ENCODE measurements around the gene YBX1.

YBX1 gene

DNA sequence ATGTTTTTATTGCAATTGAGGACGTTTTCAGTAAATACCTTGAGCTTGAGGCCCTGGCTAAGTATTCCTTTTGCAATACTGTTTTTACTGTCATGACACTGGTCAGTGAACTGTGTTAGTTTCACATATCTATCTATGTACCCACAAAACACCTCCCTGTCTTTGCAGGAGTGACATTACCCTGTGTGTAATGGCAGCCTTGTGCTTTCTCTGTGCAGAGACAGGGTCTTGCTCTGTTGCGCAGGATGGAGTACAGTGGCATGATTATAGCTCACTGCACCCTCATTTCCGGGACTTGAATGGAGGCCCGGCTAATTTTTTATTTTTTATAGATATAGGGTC is 8.9 kb downstream of the YBX1 start:
- Histone ChIP-seq H3K36me3 (peaks cover 78% of the 10 kb centered on the region), H3K4me3 (ENCODE audit: low read depth, low read length) (no peak overlapping the region)

DNA sequence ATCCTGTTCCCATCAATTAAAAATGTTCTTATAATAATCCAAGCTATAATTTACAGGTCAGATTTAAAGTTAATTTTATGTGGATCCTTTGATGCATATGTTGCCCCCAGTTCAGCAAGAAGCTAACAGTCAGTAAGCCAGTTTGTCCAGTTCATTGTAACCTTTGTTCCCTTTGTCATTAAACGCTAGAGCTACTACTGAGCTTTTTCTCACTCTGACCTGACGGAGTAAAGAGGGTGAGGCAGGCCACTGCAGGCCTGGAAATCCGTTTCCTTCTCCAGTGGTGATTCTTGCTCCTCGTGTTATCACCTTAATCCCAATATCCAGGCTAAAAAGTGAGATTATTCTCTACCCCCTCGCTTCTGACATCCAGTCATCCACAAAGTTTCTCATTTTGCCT is 10.2 kb downstream of the YBX1 start:
- Histone ChIP-seq H3K27me3 (ENCODE audit: insufficient read depth, low read depth, severe bottlenecking) (no peaks in the 10 kb centered on the region), H3K9me3 (ENCODE audit: severe bottlenecking) (no peaks in the 10 kb centered on the region), H3K27ac (no peak overlapping the region), H3K36me3 (peaks cover 78% of the 10 kb centered on the region), H3K4me3 (ENCODE audit: low read depth, low read length) (no peak overlapping the region)
- DNase-seq, result no peak
- TF ChIP-seq, protein P1, sequence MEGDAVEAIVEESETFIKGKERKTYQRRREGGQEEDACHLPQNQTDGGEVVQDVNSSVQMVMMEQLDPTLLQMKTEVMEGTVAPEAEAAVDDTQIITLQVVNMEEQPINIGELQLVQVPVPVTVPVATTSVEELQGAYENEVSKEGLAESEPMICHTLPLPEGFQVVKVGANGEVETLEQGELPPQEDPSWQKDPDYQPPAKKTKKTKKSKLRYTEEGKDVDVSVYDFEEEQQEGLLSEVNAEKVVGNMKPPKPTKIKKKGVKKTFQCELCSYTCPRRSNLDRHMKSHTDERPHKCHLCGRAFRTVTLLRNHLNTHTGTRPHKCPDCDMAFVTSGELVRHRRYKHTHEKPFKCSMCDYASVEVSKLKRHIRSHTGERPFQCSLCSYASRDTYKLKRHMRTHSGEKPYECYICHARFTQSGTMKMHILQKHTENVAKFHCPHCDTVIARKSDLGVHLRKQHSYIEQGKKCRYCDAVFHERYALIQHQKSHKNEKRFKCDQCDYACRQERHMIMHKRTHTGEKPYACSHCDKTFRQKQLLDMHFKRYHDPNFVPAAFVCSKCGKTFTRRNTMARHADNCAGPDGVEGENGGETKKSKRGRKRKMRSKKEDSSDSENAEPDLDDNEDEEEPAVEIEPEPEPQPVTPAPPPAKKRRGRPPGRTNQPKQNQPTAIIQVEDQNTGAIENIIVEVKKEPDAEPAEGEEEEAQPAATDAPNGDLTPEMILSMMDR (IDR thresholded peaks at IDR 0.05; ENCODE audit: low read depth, low read length), result no peak

More for the DNA sequence above, 8.9 kb downstream of the YBX1 start:
- no peak for DNase-seq
- no peak overlapping the region for H3K27ac ChIP-seq
- TF ChIP-seq, protein P1 (IDR thresholded peaks at IDR 0.05; ENCODE audit: low read depth, low read length), result no peak
- no peaks in the 10 kb centered on the region for H3K9me3 ChIP-seq (ENCODE audit: severe bottlenecking)
- H3K27me3 ChIP-seq (ENCODE audit: insufficient read depth, low read depth, severe bottlenecking), result no peaks in the 10 kb centered on the region

DNA sequence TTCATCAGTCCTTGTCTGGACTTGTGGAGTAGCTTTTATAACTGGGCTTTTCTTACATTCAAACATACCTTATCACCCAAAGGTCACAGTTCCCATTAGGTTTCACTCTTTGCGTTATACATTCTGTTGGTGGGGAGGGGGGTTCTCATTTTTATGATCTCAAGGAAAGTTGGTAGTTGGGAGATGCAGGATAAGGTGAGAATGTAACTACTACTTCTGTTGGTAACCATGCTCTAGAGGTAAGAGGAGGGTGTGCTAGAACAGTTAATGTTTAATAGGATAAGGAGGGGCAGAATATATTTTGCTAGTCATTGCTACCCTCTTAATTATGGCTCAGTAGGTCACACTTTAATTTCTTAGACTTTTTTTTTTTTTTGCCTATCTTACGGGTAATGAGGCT is 10.7 kb downstream of the YBX1 start:
- TF ChIP-seq, protein P1 (IDR thresholded peaks at IDR 0.05; ENCODE audit: low read depth, low read length), result no peak
- Histone ChIP-seq H3K36me3 (peaks cover 78% of the 10 kb centered on the region), H3K27ac (no peak overlapping the region)

DNA sequence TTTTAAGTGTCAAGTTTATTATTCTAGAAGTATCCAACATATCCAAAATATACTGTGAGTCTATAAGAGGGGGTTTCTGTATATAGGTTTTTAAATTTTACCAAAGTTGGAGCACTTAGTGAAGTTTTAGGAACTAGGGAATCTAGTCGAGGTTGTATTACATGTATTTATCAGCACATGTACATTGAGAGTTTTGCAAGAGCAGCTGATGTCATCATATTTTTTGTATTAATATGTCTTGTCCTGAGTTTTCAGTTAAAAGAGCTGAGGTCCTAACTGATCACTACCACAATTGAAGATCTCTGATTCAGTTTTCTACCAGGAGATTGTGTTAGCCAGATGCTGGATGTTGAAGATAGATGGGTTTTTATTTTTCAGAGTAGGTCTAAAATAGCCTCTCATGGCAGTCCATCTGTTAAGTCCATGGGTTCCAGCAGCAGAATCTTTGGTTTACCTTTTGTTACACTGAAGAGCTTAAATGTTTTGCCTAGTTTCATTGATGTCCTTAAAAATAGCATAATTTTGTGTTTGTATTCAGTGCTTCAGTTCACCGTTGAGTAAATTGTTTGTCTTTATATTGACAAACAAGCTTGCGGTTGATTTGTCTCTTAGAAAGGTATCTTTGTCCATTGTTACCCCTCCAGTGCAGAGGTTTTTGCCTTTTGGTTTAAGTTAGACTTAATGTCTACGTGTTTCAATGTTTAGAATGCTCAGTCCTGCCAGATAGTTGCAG is 16.0 kb downstream of the YBX1 start:
- Histone ChIP-seq H3K36me3 (peaks cover 100% of the 10 kb centered on the region), H3K4me3 (ENCODE audit: low read depth, low read length) (no peak overlapping the region), H3K27ac (no peak overlapping the region; the same call in 1 of the 2 replicates), H3K9me3 (ENCODE audit: severe bottlenecking) (no peaks in the 10 kb centered on the region), H3K27me3 (ENCODE audit: insufficient read depth, low read depth, severe bottlenecking) (no peaks in the 10 kb centered on the region)
- TF ChIP-seq, protein P1 (IDR thresholded peaks at IDR 0.05; ENCODE audit: low read depth, low read length), result no peak
- DNase-seq, result no peak

More for the DNA sequence above, 10.7 kb downstream of the YBX1 start:
- no peak for DNase-seq
- H3K27me3 ChIP-seq (ENCODE audit: insufficient read depth, low read depth, severe bottlenecking), result no peaks in the 10 kb centered on the region
- no peak overlapping the region for H3K4me3 ChIP-seq (ENCODE audit: low read depth, low read length)
- H3K9me3 ChIP-seq (ENCODE audit: severe bottlenecking), result no peaks in the 10 kb centered on the region

DNA sequence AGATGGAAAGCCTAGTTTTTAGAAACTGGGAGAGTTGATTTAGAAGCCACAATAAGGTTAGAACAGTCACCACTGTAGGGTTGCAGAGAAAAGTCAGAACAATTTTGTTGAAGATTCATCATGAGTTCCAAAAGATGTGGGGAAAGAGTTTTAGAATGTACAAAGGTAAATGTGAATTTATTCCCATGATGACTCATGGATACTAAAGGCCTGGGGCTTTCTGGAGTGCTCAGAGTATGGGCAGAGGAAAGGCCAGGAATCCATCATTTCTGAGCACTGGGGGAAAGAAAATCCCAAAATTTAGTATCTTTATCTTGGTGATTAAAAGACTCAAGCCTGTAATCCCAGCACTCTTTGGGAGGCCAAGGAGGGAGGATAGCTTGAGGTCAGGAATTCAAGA is 17.8 kb downstream of the YBX1 start:
- no peaks in the 10 kb centered on the region for H3K27me3 ChIP-seq (ENCODE audit: insufficient read depth, low read depth, severe bottlenecking)
- H3K4me3 ChIP-seq (ENCODE audit: low read depth, low read length), result no peak overlapping the region
- H3K36me3 ChIP-seq, result peaks cover 100% of the 10 kb centered on the region
- no peak for DNase-seq
- TF ChIP-seq, protein P1 (IDR thresholded peaks at IDR 0.05; ENCODE audit: low read depth, low read length), result no peak
- no peaks in the 10 kb centered on the region for H3K9me3 ChIP-seq (ENCODE audit: severe bottlenecking)
- no peak overlapping the region for H3K27ac ChIP-seq
